NCI-H2081 (cell line): ENCODE results near the gene CRTAC1.
"Not testable (repeated sequence)": the region's sequence is repeated elsewhere in the genome, so short reads cannot be mapped to it uniquely, and the experiment has no call there.

Source experiments
- DNase-seq, 2 experiments: peaks; one replicate each; lab custom pipeline; 2025; lab: John Stamatoyannopoulos, UW

Gene CRTAC1

GRCh38 chr10:97842656-97843280 lies 187.7 kb downstream of the CRTAC1 start:
- DNase-seq, result no peak

GRCh38 chr10:97842114-97842513 lies 188.3 kb downstream of the CRTAC1 start:
- not testable (repeated sequence) for DNase-seq

- DNase-seq, result not testable (repeated sequence)
Measured at GRCh38 chr10:97841166-97841565, 189.3 kb downstream of the CRTAC1 start.

- no peak for DNase-seq
Measured at GRCh38 chr10:97838091-97838490, 192.3 kb downstream of the CRTAC1 start.

GRCh38 chr10:97836446-97836845 lies 194.0 kb downstream of the CRTAC1 start:
- DNase-seq, result no peak

GRCh38 chr10:97831259-97831658 lies 199.2 kb downstream of the CRTAC1 start:
- DNase-seq, result no peak

- DNase-seq, result no peak
Measured at GRCh38 chr10:97830064-97830463, 200.4 kb downstream of the CRTAC1 start.

GRCh38 chr10:97828721-97829120 lies 201.7 kb downstream of the CRTAC1 start:
- DNase-seq, result no peak

- DNase-seq, result no peak
Measured at GRCh38 chr10:97827702-97828291, 202.6 kb downstream of the CRTAC1 start.

GRCh38 chr10:97826892-97827291 lies 203.5 kb downstream of the CRTAC1 start:
- no peak for DNase-seq

- no peak for DNase-seq
Measured at GRCh38 chr10:97825020-97825760, 205.2 kb downstream of the CRTAC1 start.

GRCh38 chr10:97823734-97824133 lies 206.7 kb downstream of the CRTAC1 start:
- no peak for DNase-seq

- no peak for DNase-seq
Measured at GRCh38 chr10:97822261-97822687, 208.1 kb downstream of the CRTAC1 start.

- peak; percentile 9 to 48 for DNase-seq
Measured at GRCh38 chr10:97821308-97822038, 208.9 kb downstream of the CRTAC1 start.

GRCh38 chr10:97820096-97820704 lies 210.2 kb downstream of the CRTAC1 start:
- no peak for DNase-seq

GRCh38 chr10:97818572-97818971 lies 211.8 kb downstream of the CRTAC1 start:
- DNase-seq, result no peak

GRCh38 chr10:97816609-97817008 lies 213.8 kb downstream of the CRTAC1 start:
- DNase-seq, result no peak
